A549 (cell line): ENCODE data around the gene ELMOD1. TPM values are rescaled to one million over a fixed set of nuclear protein-coding genes. Genes with fewer than 3 reads are reported as not detected.

ENCODE experiments used
- ATAC-seq, 2 experiments: fragments of 200-7000 bp in 1 of 2; fragments of >200 bp in 1 of 2; cut with Nextera tagmentation in 1 of 2; cut with Tn5 transposase in 1 of 2; 3 replicates each; pipeline versions ENCODE4 v1.8.0 to v1.9.1; 2018 to 2020; ENCODE audit warnings: mild to moderate bottlenecking in 1 of 2, moderate library complexity in 1 of 2
- CTCF ChIA-PET: fragments of 300-600 bp; sonication (Branson Sonifier 250); formaldehyde crosslinking; extraction: SDS; loops from one replicate; lab custom pipeline; 2021; ENCODE audit warnings: antibody characterized with exemption, inconsistent platforms; lab: Yijun Ruan, JAX
- POLR2A ChIA-PET: fragments of 350-600 bp; formaldehyde crosslinking; extraction: SDS; loops from one replicate; lab custom pipeline; 2021; ENCODE audit warnings: antibody characterized with exemption, inconsistent platforms; lab: Yijun Ruan, JAX
- DNase-seq, 2 experiments: peaks; one replicate each; pipeline versions ENCODE4 v3.0.0 to v3.0.0-alpha.2; 2011 to 2016; ENCODE audit warnings: low read depth in 1 of 2, low spot score in 1 of 2
- FAIRE-seq: peaks from 2 replicates; lab custom pipeline; 2011; peaks lifted over from hg19 to GRCh38; lab: Jason Lieb, UNC
- H3K27ac ChIP-seq, 2 experiments: fragments of >200 bp; sonication (Bioruptor Twin); formaldehyde crosslinking; 3 replicates each; pipeline ENCODE4 v1.5.1; 2016 to 2017
- H3K4me1 ChIP-seq: fragments of >200 bp; sonication (Bioruptor Twin); formaldehyde crosslinking; 3 replicates; pipeline ENCODE4 v1.6.1; 2016
- H3K4me2 ChIP-seq: fragments of >200 bp; sonication (Bioruptor Twin); formaldehyde crosslinking; 3 replicates; pipeline ENCODE4 v1.6.1; 2016
- H3K4me3 ChIP-seq: fragments of >200 bp; sonication (Bioruptor Twin); formaldehyde crosslinking; 3 replicates; pipeline ENCODE4 v1.5.1; 2016
- H3K9me3 ChIP-seq: fragments of >200 bp; sonication (Bioruptor Twin); formaldehyde crosslinking; 3 replicates; pipeline ENCODE4 v1.6.1; 2016
- BCL3 ChIP-seq: fragments of >200 bp; sonication (Bioruptor Twin); formaldehyde crosslinking; IDR thresholded peaks from 3 replicates; pipeline ENCODE4 v1.6.1; 2016
- BHLHE40 ChIP-seq: IDR thresholded peaks from 2 replicates; pipeline ENCODE4 v1.6.1; 2012; ENCODE audit warnings: low read depth, low read length, inconsistent platforms
- CEBPB ChIP-seq, 2 experiments: fragments of >200 bp in 1 of 2; sonication (Bioruptor Twin) in 1 of 2; formaldehyde crosslinking in 1 of 2; IDR thresholded peaks; 2 replicates each; pipeline ENCODE4 v1.6.1; 2012 to 2016
- CHD2 ChIP-seq: fragments of 150-350 bp; IDR thresholded peaks from 2 replicates; pipeline ENCODE4 v1.6.1; 2014; ENCODE audit warnings: low read length; ENCODE audit not compliant: partially characterized antibody
- CHD4 ChIP-seq: fragments of 200-600 bp; sonication (generic); IDR thresholded peaks from 2 replicates; pipeline ENCODE4 v1.6.1; 2016; ENCODE audit warnings: antibody characterized with exemption, mild to moderate bottlenecking, borderline replicate concordance
- EHF ChIP-seq: fragments of 250-450 bp; sonication (Bioruptor Pico); IDR thresholded peaks from 2 replicates; pipeline ENCODE4 v1.5.0; 2020; ENCODE audit warnings: mild to moderate bottlenecking
- EP300 ChIP-seq, 2 experiments: fragments of >200 bp; sonication (Bioruptor Twin); formaldehyde crosslinking; IDR thresholded peaks; 2 replicates in 1 of 2; 3 replicates in 1 of 2; pipeline ENCODE4 v1.6.1; 2016 to 2017
- FOSB ChIP-seq: fragments of 250-450 bp; sonication (Bioruptor Pico); IDR thresholded peaks from 2 replicates; pipeline ENCODE4 v1.5.0; 2020; ENCODE audit warnings: mild to moderate bottlenecking, moderate library complexity
- FOSL2 ChIP-seq, 2 experiments: fragments of 450-650 bp in 1 of 2; fragments of >200 bp in 1 of 2; sonication (Bioruptor Twin) in 1 of 2; formaldehyde crosslinking; IDR thresholded peaks; 2 replicates each; pipeline versions ENCODE4 v1.5.0 to v1.6.1; 2016 to 2020; ENCODE audit warnings: mild to moderate bottlenecking in 1 of 2, moderate library complexity in 1 of 2
- GATA3 ChIP-seq: IDR thresholded peaks from 2 replicates; pipeline ENCODE4 v1.6.1; 2012; ENCODE audit warnings: borderline replicate concordance
- HOXB13 ChIP-seq: fragments of 250-450 bp; sonication (Bioruptor Pico); IDR thresholded peaks from 2 replicates; pipeline ENCODE4 v1.5.0; 2020; ENCODE audit warnings: low read depth, mild to moderate bottlenecking, moderate library complexity
- HOXB5 ChIP-seq: fragments of 250-450 bp; sonication (Bioruptor Pico); IDR thresholded peaks from 2 replicates; pipeline ENCODE4 v1.5.0; 2020; ENCODE audit warnings: mild to moderate bottlenecking, moderate library complexity
- JUN ChIP-seq, 2 experiments: fragments of >200 bp; sonication (Bioruptor Twin); formaldehyde crosslinking; IDR thresholded peaks; 2 replicates in 1 of 2; 3 replicates in 1 of 2; pipeline ENCODE4 v1.6.1; 2016 to 2017
- JUNB ChIP-seq: fragments of >200 bp; sonication (Bioruptor Twin); formaldehyde crosslinking; IDR thresholded peaks from 2 replicates; pipeline ENCODE4 v1.6.1; 2016
- KDM5A ChIP-seq: fragments of 200-600 bp; sonication (generic); IDR thresholded peaks from 2 replicates; pipeline ENCODE4 v1.6.1; 2016; ENCODE audit warnings: antibody characterized with exemption, mild to moderate bottlenecking
- MAFK ChIP-seq: fragments of 450-650 bp; IDR thresholded peaks from 2 replicates; pipeline ENCODE4 v1.6.1; 2014; ENCODE audit not compliant: partially characterized antibody
- NFE2L2 ChIP-seq: fragments of 150-350 bp; conservative IDR thresholded peaks from 2 replicates; pipeline ENCODE4 v1.6.1; 2014; ENCODE audit warnings: low read length
- NPAS2 ChIP-seq: fragments of 250-450 bp; sonication (Bioruptor Pico); IDR thresholded peaks from 2 replicates; pipeline ENCODE4 v1.8.0; 2022; ENCODE audit warnings: mild to moderate bottlenecking, moderate library complexity, borderline replicate concordance
- RAD21 ChIP-seq, 2 experiments: fragments of >200 bp in 1 of 2; sonication (Bioruptor Twin) in 1 of 2; formaldehyde crosslinking in 1 of 2; IDR thresholded peaks in 1 of 2; conservative IDR thresholded peaks in 1 of 2; 2 replicates in 1 of 2; 3 replicates in 1 of 2; pipeline ENCODE4 v1.6.1; 2012 to 2018; ENCODE audit warnings: inconsistent platforms in 1 of 2
- RFX5 ChIP-seq: fragments of 450-650 bp; IDR thresholded peaks from 2 replicates; pipeline ENCODE4 v1.7.1; 2014; ENCODE audit warnings: antibody characterized with exemption, mild to moderate bottlenecking, moderate library complexity
- SREBF2 ChIP-seq: fragments of 450-650 bp; IDR thresholded peaks from 2 replicates; pipeline ENCODE4 v1.6.1; 2014; ENCODE audit warnings: mild to moderate bottlenecking, moderate library complexity
- ZC3H11A ChIP-seq: fragments of 450-650 bp; IDR thresholded peaks from 2 replicates; pipeline ENCODE4 v1.6.1; 2014; ENCODE audit warnings: antibody characterized with exemption, mild to moderate bottlenecking
- WGBS: methylation state at CpG from one replicate; pipeline ENCODE4 v1.1.6; 2017; ENCODE audit errors: missing lambda C conversion rate; 5-methylcytosine and 5-hydroxymethylcytosine counted together
- polyA plus RNA-seq, 4 experiments: library from polyadenylated mRNA; depleted of rRNA in 3 of 4; stranded (reverse); fragments of >200 nt; fragmentation: RNase III in 1 of 4; extraction: RNeasy Plus Mini Kit Qiagen cat#74134 plus additional on column Dnase treatment in 1 of 4; gene quantifications; 2 replicates in 3 of 4; 3 replicates in 1 of 4; pipeline ENCODE4 v1.2.3, GENCODE V29; 2011 to 2017
- TF ChIP-seq, protein P1 (sequence below): fragments of 450-650 bp; IDR thresholded peaks from 2 replicates; pipeline ENCODE4 v1.6.1; 2014; ENCODE audit warnings: antibody characterized with exemption
- TF ChIP-seq, protein P2 (sequence below): fragments of 200-600 bp; sonication (generic); IDR thresholded peaks from 2 replicates; pipeline ENCODE4 v1.6.1; 2016; ENCODE audit warnings: antibody characterized with exemption, mild to moderate bottlenecking, moderate library complexity
- TF ChIP-seq, protein P3 (sequence below): fragments of >200 bp; sonication (Bioruptor Twin); formaldehyde crosslinking; IDR thresholded peaks from 2 replicates; pipeline ENCODE4 v1.6.1; 2016

The ELMOD1 gene
- polyA plus RNA-seq, 2 of the 4 experiments (the other 2 are of a cell fraction): 0.04 to 0.08 TPM

GRCh38 chr11:107682171-107682570, 91.2 kb downstream of the ELMOD1 start:
- 50% methylated on average over 4 of the region's 4 CpGs for WGBS
- POLR2A ChIA-PET: no interaction called here

DNA sequence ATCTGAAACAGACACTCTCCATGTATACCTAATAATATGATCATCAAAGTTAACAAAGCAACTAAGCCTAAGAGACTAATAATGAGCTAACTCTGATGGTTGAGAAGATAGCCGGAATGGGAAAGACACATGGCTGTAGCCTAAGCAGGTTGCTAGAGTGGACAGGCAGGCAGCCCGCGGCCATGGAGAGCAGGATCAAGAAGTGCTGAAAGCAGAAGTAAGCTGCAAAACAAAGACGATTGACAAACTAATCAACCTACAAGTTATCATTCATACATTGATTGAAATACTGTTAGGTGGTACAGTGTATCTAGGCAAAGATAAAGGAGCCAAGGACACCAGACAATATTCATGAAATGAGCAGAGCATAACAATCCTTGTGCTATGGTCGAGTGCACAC, 91.6 kb downstream of the ELMOD1 start:
- ChIA-PET CTCF (interaction anchor here (1.1 to 1.3 kb wide), 2 partner anchors 106 to 134 kb away, joined by 3 to 4 read pairs; no protein-coding TSS in a partner anchor), POLR2A (no interaction called here)
- Histone ChIP-seq H3K4me2 (no peak overlapping the region), H3K27ac (no peak overlapping the region), H3K4me1 (no peaks in the 10 kb centered on the region), H3K4me3 (no peak overlapping the region), H3K9me3 (no peaks in the 10 kb centered on the region)
- no peak for ATAC-seq
- TF ChIP-seq EHF (CRISPR knock-in tag) (no peak), FOSL2 (IDR thresholded peaks at IDR 0.05) (no peak), FOSL2 (CRISPR knock-in tag; IDR thresholded peaks at IDR 0.05) (no peak), RAD21 (conservative IDR thresholded peaks at IDR 0.05 in 1 of 2, IDR thresholded peaks at IDR 0.05 in 1 of 2) (no peak), CHD4 (no peak), FOSB (no peak)
- TF ChIP-seq, protein P1, sequence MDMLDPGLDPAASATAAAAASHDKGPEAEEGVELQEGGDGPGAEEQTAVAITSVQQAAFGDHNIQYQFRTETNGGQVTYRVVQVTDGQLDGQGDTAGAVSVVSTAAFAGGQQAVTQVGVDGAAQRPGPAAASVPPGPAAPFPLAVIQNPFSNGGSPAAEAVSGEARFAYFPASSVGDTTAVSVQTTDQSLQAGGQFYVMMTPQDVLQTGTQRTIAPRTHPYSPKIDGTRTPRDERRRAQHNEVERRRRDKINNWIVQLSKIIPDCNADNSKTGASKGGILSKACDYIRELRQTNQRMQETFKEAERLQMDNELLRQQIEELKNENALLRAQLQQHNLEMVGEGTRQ: no peak
- TF ChIP-seq, protein P2, sequence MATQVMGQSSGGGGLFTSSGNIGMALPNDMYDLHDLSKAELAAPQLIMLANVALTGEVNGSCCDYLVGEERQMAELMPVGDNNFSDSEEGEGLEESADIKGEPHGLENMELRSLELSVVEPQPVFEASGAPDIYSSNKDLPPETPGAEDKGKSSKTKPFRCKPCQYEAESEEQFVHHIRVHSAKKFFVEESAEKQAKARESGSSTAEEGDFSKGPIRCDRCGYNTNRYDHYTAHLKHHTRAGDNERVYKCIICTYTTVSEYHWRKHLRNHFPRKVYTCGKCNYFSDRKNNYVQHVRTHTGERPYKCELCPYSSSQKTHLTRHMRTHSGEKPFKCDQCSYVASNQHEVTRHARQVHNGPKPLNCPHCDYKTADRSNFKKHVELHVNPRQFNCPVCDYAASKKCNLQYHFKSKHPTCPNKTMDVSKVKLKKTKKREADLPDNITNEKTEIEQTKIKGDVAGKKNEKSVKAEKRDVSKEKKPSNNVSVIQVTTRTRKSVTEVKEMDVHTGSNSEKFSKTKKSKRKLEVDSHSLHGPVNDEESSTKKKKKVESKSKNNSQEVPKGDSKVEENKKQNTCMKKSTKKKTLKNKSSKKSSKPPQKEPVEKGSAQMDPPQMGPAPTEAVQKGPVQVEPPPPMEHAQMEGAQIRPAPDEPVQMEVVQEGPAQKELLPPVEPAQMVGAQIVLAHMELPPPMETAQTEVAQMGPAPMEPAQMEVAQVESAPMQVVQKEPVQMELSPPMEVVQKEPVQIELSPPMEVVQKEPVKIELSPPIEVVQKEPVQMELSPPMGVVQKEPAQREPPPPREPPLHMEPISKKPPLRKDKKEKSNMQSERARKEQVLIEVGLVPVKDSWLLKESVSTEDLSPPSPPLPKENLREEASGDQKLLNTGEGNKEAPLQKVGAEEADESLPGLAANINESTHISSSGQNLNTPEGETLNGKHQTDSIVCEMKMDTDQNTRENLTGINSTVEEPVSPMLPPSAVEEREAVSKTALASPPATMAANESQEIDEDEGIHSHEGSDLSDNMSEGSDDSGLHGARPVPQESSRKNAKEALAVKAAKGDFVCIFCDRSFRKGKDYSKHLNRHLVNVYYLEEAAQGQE: no peak
- TF ChIP-seq, protein P3, sequence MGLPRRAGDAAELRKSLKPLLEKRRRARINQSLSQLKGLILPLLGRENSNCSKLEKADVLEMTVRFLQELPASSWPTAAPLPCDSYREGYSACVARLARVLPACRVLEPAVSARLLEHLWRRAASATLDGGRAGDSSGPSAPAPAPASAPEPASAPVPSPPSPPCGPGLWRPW: no peak
- no peak for DNase-seq
- no peak for FAIRE-seq
- 41% methylated on average over 5 of the region's 5 CpGs for WGBS

More at GRCh38 chr11:107682171-107682570, 91.2 kb downstream of the ELMOD1 start:
- no peak for TF ChIP-seq FOSL2 (IDR thresholded peaks at IDR 0.05)
- no peak for TF ChIP-seq FOSL2 (CRISPR knock-in tag; IDR thresholded peaks at IDR 0.05)
- no peak for TF ChIP-seq RFX5
- Histone ChIP-seq H3K4me2 (no peak overlapping the region), H3K9me3 (no peaks in the 10 kb centered on the region), H3K4me1 (no peaks in the 10 kb centered on the region), H3K27ac (no peak overlapping the region), H3K4me3 (no peak overlapping the region)
- FAIRE-seq (no peak), ATAC-seq (no peak), DNase-seq (no peak)
- CTCF ChIA-PET: interaction anchor here (1.1 kb wide), 1 partner anchor 105 kb away, joined by 3 read pairs; no protein-coding TSS in a partner anchor

GRCh38 chr11:107683061-107683460, 92.1 kb downstream of the ELMOD1 start:
- no peak overlapping the region for H3K4me2 ChIP-seq
- no peak for FAIRE-seq
- H3K4me1 ChIP-seq: no peaks in the 10 kb centered on the region
- CTCF ChIA-PET: interaction anchor here (1.0 to 1.3 kb wide), 3 partner anchors 74 to 134 kb away, joined by 3 to 4 read pairs (median 3); no protein-coding TSS in a partner anchor
- no peak for DNase-seq
- WGBS: 4% methylated on average over 2 of the region's 2 CpGs
- no peaks in the 10 kb centered on the region for H3K9me3 ChIP-seq
- no peak for ATAC-seq
- POLR2A ChIA-PET: no interaction called here
- H3K27ac ChIP-seq: no peak overlapping the region
- H3K4me3 ChIP-seq: no peak overlapping the region
- TF ChIP-seq GATA3 (no peak), BHLHE40 (no peak)

DNA sequence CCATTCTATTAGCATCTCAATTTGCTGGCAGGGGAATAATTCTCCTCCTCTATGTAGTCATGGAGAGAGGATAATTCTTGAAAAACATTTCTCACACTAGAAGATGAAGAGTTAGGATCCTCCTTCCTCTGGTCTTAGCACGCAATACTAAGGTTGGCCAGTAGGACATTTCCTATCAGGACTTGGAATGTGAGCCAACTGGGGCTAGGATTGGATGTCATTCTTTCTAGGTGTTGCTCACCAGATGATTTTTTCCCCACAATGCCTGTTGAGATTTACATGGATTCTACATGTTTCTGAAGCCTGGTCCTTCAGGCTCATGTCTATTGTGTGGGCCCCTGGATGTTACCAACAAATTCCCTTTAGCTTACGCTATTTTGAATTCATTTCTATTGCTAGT, 92.9 kb downstream of the ELMOD1 start:
- Histone ChIP-seq H3K27ac (no peak overlapping the region), H3K9me3 (no peaks in the 10 kb centered on the region), H3K4me3 (no peak overlapping the region), H3K4me1 (no peaks in the 10 kb centered on the region), H3K4me2 (no peak overlapping the region)
- TF ChIP-seq EP300 (IDR thresholded peaks at IDR 0.05): no peak
- TF ChIP-seq CHD2: no peak
- no peak for TF ChIP-seq BCL3
- TF ChIP-seq NFE2L2: no peak
- TF ChIP-seq MAFK: no peak
- TF ChIP-seq JUN (IDR thresholded peaks at IDR 0.05): no peak
- no peak for TF ChIP-seq NPAS2 (CRISPR knock-in tag)
- TF ChIP-seq ZC3H11A: no peak
- no peak for TF ChIP-seq KDM5A
- no peak for TF ChIP-seq HOXB5
- no peak for TF ChIP-seq RFX5
- no peak for TF ChIP-seq RAD21 (conservative IDR thresholded peaks at IDR 0.05 in 1 of 2, IDR thresholded peaks at IDR 0.05 in 1 of 2)
- TF ChIP-seq SREBF2: no peak
- TF ChIP-seq CEBPB (IDR thresholded peaks at IDR 0.05): no peak
- TF ChIP-seq HOXB13 (CRISPR knock-in tag): no peak
- TF ChIP-seq JUNB: no peak
- CTCF ChIA-PET: interaction anchor here (1.0 to 1.3 kb wide), 2 partner anchors 74 to 135 kb away, joined by 3 to 4 read pairs; no protein-coding TSS in a partner anchor
- POLR2A ChIA-PET: no interaction called here
- peak in 1 of 2 experiments; percentile 76; a peak in 3 of 6 replicates for ATAC-seq
- FAIRE-seq: no peak
- DNase-seq: peak; percentile 25 to 31
- 88% methylated on average over 2 of the region's 2 CpGs for WGBS
